Hindlimb muscle (tissue), 1 donor: ENCODE data around the gene LIN7A. TPM values are rescaled to one million over a fixed set of nuclear protein-coding genes. Genes with fewer than 3 reads are reported as not detected.

Source experiments
- DNase-seq: peaks from one replicate; pipeline ENCODE4 v3.0.0-alpha.2; 2013
- polyA plus RNA-seq: library from polyadenylated mRNA; unstranded; fragments of 120-200 nt; gene quantifications from one replicate; pipeline ENCODE4 v1.2.1, GENCODE V29; 2013; ENCODE audit not compliant: insufficient read length

The LIN7A gene
- polyA plus RNA-seq, 1 donor: 2.7 TPM

- no peak for DNase-seq
Observed at GRCh38 chr12:80857311-80857710, 80.4 kb downstream of the LIN7A start.

DNA sequence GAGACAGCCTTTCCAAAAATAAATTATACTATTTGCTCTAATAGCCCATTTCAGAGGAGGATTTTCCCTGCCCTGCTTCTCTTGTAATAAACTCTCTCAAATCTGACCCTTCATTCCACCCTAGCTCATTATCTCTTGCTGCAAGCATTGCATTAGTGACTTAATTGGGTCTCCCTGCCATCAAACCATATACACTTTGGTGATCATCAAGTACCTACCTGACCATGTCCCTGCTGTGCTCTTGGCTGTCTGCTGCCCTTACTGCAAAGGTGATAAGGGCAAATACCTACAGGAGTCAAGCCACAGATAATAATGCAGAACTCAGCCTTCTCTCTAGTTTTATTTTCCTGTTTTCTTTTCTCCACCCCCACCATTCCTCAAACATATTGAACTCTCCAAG is 88.4 kb downstream of the LIN7A start:
- DNase-seq: no peak

- DNase-seq: no peak
Observed at GRCh38 chr12:80848858-80849257, 88.9 kb downstream of the LIN7A start.

DNA sequence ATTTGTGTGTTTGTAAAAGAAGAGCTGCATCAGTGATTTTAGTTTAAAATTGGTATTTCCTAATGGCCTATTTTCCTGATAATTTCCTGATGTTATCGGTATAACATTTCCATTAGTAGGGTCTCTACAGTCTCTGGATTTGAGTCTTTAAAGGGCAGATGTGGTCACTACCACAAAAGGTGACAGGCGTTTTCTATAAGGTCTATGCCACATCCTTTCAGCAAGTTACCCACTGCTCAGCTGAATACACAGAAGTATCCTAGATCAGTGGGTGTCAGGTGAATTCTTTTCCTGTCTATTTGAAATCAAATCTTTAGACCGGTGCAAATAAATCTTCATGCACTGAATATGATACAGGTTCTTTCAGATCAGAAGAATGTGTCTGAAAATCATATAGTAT is 90.2 kb downstream of the LIN7A start:
- no peak for DNase-seq

DNA sequence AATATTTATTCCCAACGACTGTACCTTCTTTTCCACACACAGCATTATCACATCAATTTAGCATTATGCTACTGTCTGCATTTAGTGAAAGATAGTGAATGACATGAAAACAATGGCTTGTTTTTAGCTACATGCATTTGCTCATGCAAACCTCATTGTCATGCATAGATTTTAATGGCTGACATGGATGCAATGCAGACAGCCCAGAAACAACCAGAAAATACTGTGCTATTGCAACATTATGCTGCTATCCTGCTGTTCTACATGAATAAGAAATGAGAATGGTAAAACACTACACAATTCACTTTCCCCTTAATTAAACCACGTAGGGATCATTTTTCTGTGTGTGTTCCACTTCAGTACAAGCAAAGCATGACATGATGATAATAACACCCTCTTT is 90.8 kb downstream of the LIN7A start:
- no peak for DNase-seq

GRCh38 chr12:80845639-80846038 is 92.1 kb downstream of the LIN7A start:
- no peak for DNase-seq

DNA sequence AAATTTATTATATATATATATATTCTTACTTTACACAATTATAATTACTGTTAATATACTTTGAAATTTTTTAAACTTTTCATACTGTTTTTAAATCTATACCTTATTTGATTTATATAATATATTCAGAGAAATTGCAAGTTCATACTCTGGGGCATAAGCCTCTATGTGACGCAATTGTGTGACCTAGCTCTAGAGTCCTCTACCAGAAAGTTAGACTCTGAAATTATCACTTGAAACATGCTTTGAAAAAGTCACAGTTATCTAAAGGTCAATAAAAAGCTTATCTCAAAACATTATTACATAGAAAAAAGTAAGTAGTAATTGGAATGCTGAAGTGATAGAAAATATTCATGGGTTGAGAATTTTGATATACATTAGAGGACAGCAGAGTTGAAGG is 93.8 kb downstream of the LIN7A start:
- DNase-seq: no peak

DNA sequence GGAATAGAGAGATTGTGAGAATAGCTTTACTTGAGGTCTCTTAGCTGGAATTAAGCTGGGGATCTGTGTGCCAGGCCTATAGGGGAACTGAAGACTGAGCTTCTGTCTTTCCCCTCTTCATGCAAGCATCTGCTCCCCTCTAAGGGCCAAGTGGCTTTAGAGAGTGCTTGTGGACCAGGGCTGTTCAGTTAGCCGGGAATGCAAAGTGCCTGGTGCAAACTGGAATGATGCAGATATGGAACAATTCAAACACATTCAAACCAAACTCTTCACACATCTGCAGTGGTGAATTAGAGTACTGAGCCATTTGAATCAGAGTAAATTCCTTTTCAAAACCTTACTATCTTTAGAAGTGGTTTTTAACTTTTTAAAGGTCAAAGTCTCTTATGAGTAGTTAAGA is 99.0 kb downstream of the LIN7A start:
- no peak for DNase-seq

- DNase-seq: no peak
Observed at GRCh38 chr12:80838024-80838658, 99.6 kb downstream of the LIN7A start.

GRCh38 chr12:80837342-80837978 is 100.3 kb downstream of the LIN7A start:
- DNase-seq: peak; percentile 30

DNA sequence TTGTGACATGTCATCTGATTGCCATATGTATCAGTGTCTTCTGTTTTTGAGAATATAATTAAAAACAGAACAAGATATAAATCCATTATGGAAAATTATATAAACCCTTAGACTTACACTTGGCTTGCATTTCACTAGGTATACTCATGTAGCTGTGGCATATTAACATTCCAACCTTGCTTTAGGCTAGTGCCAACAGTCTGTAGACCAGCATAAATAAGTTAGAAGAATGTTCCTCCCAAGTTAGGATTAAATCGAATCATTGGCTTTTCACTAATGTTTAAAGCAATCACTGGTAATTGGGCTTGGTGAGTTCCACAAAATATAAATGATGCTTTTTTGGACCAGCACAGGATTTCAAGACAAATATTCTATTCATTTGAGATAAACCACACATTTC is 103.0 kb downstream of the LIN7A start:
- DNase-seq: no peak

DNA sequence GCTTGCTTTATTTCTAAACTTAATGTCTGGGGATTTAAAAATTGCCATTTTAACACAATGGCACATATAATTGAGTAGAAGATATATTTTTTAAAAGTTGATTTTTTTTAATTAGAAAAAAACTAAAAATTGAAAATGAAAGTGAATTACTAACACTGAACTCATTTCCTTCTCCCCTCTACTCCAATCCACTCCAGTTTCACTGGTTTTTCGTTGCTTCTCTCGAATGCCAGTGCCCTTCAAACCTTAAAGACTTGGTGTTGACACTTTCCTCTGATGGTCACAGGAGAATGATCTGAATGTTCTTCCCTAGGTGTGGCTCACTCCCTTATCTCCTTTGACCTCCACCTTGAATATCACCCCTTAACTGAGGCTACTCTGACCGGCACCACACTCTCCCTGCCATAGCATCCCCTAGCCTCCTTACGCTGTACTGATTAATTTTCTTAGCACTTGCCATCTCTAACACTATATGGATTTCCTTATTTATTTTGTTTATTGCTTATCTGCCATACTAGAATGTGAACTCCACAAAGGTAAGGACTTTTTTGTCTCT is 107.1 kb downstream of the LIN7A start:
- DNase-seq: no peak

DNA sequence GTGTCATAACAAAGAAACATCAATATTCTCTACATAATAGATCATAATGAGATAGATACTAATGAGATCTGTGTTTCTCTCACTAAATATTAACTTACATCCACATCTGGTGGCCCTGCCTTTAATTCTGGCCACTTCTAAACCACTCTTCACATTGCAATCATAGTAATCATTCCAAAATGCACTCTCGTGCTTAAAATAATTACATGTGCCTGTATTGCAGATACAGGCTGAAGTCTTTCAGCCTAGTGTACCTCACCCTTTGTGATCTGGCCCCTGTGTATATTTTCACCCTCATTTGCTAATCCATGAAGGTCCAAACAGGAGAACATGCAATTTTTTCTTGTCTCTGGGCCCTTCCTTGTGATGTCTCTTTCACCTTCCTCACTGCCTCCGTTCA is 108.0 kb downstream of the LIN7A start:
- DNase-seq: no peak

GRCh38 chr12:80825506-80825905 is 112.2 kb downstream of the LIN7A start:
- DNase-seq: no peak

DNA sequence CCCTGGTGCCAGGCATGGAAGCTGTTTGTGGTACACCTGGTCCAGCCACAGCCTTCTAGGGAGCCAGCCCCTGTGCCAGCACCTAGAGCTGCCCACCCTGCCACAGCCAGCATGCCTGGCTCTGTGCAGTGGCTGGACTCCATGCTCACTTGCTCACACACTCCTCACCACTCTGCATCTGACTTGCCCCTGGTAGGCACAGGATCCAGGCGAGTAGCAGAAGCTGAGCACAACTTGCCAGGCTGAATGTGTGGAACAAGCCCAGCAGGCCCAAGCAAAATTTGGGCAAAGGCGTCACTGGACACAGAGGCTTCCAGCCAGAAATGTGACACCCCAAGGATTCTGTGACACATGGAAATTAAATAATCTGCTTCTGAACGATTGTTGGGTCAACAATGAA is 114.3 kb downstream of the LIN7A start:
- no peak for DNase-seq

DNA sequence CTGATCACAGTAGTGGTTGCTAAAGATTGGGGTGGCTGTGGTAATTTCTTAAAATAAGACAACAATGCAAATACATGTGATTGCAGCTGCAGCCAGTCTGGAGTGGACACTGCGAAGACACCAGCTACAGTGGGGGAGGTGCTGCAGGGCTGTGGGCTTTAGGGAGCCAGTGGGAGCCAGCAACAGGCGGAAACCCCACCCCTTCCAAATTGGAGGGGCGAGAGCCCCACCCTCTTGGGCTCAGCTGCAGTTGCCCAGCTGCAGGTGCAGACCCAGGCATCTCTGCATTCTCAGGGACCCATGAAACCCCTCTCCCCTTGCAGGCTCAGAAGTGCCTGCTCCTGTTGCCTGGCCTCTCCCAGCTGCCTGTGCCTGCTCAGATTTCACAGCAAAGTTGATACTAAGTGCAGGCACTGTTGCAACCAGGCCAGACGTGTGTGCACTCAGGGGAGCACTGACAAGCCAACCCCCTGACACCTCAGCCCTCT is 116.2 kb downstream of the LIN7A start:
- no peak for DNase-seq

DNA sequence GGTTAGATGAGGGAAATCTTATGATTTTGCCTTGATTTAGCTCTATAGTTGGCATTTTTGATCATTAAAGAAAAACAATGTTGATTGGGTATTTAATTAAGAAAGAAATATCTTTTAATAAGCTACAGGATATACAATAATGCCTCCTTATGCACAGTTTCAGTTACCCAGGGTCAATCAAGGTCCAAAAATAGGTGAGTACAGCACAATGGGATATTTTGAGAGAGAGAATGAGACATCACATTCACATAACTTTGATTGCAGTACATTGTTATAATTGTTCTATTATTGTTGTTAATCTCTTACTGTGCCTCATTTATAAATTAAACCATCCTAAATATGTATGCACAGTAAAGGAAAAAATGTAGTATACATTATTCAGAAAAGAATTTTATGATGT is 118.9 kb downstream of the LIN7A start:
- DNase-seq: no peak

- no peak for DNase-seq
Observed at GRCh38 chr12:80815351-80815750, 122.4 kb downstream of the LIN7A start.

GRCh38 chr12:80814453-80814852 is 123.3 kb downstream of the LIN7A start:
- no peak for DNase-seq

- DNase-seq: no peak
Observed at GRCh38 chr12:80813820-80814219, 123.9 kb downstream of the LIN7A start.

DNA sequence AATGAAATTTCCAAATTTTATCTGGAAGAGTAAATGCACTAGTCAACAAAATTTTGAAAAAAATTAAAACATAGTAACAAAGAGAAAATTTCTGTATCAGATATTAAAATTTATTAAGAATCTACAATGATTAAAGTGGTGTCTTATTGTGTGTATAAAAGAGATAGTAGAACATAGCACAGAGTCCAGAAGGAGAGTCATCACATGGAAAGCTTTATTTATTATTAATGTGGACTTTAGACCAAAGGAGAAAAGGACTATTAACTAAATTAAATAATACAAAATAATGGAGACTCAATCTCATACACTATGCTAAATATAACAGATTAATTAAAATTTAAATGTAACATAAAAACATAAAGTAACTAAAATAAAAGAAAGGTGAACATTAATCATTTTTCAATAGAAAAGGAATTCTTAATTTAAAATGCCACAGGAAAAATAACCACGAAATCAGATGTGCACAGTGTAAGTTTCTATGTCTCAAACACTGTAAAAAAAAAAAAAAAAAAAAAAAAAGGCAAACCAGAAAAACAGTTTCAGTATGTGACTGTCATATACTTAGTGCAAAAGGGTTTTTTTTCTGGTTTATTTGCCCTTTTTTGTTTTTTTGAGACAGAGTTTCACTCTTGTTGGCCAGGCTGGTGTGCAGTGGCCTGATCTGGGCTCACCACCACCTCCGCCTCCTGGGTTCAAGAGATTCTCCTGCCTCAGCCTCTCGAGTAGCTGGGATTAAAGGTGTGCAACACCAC is 125.6 kb downstream of the LIN7A start:
- no peak for DNase-seq

- no peak for DNase-seq
Observed at GRCh38 chr12:80810874-80811273, 126.9 kb downstream of the LIN7A start.

DNA sequence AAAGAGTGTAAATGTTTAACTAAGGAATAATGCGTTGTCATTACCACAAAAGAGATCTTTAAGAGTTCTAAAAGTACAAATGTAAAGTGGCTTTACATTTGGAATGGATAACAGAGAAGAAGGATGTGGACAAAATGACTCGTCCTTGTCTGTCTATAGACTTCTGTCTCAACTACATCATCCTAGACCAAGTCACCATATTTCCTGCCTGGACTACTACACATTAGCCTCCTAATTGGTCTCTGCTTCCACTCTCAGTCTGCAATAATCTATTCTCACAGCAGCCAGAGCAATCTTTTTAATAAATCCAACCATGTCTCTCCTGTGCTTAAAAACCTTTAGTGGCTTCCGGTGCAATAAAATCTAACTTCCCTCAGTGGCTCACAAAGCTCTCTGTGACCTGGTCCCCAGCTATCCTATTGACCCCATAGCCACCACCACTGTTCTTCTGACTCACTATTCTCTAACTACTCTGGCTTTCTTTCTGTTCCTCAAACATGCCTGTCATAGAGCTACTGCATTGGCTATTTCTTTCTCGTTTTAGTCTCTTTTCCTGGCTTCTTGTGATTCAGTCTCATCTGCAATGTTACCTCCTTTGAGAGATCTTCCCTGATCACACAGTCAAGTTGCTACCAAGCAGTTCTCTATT is 130.0 kb downstream of the LIN7A start:
- DNase-seq: no peak
